Activated CD8-positive, alpha-beta T cell treated with anti-CD3 and anti-CD28 coated beads for 36 hours (primary cell): ENCODE measurements around the gene TMEM50A. TPM values are rescaled to one million over a fixed set of nuclear protein-coding genes. Genes with fewer than 3 reads are reported as not detected.
"Not testable (repeated sequence)": the region's sequence is repeated elsewhere in the genome, so short reads cannot be mapped to it uniquely, and the experiment has no call there.

Experiments
- ATAC-seq: fragments of 200-7000 bp; cut with Tn5 transposase; one replicate; pipeline ENCODE4 v1.10.0; 2021; ENCODE audit warnings: mild to moderate bottlenecking, moderate library complexity
- CTCF ChIA-PET: fragments of 350-600 bp; sonication (Branson Sonifier 250); formaldehyde crosslinking; loops from one replicate; lab custom pipeline; 2021; ENCODE audit warnings: antibody characterized with exemption; lab: Charles Lee
- POLR2A ChIA-PET: fragments of 350-600 bp; sonication (Branson Sonifier 250); formaldehyde crosslinking; loops from one replicate; lab custom pipeline; 2021; ENCODE audit warnings: antibody characterized with exemption; lab: Charles Lee
- DNase-seq: peaks from one replicate; pipeline ENCODE4 v3.0.0-alpha.2; 2020
- H3K27ac Mint-ChIP-seq: one replicate; pipeline ENCODE4 v1.8.0; 2021; ENCODE audit warnings: mild to moderate bottlenecking, mixed read lengths
- H3K27me3 Mint-ChIP-seq: one replicate; pipeline ENCODE4 v1.8.0; 2021; ENCODE audit warnings: mixed read lengths
- H3K36me3 Mint-ChIP-seq: one replicate; pipeline ENCODE4 v1.8.0; 2021; ENCODE audit warnings: low read depth, mixed read lengths
- H3K4me1 Mint-ChIP-seq: one replicate; pipeline ENCODE4 v1.8.0; 2021; ENCODE audit warnings: low read depth, mixed read lengths
- H3K4me3 Mint-ChIP-seq: one replicate; pipeline ENCODE4 v1.8.0; 2021; ENCODE audit warnings: mild to moderate bottlenecking, moderate library complexity, mixed read lengths
- H3K9me3 Mint-ChIP-seq: one replicate; pipeline ENCODE4 v1.8.0; 2021; ENCODE audit warnings: mixed read lengths
- intact Hi-C: fragments of 100-400 bp; cut with micrococcal nuclease; formaldehyde crosslinking; loops from one replicate; pipeline ENCODE4 v1.10.0; 2022
- total RNA-seq, 2 experiments: library from RNA; stranded (reverse); gene quantifications; one replicate each; pipeline ENCODE4 v1.2.3, GENCODE V29; 2021

Gene TMEM50A
- total RNA-seq, 2 experiments from 2014 or later, result 88.5 to 89.3 TPM

DNA sequence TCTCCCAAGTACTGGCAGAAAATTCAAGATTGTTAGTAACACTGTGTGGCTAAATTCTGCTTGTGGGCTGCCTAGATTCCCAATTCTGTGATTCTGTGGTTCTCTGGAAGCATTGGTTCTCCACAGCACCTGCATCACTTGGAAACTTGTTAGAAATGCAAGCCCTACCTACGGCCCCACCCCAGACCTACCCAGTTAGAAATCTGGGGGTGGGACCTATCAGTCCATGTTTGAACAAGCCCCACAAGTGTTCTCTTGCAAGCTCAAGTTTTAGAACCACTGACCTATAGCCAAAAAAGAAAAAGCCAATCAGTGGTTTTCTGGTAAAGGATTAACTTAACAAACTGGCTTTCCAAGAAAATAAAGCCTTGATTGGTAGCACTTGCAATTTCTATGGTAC lies 30.0 kb upstream of the TMEM50A start:
- CTCF ChIA-PET, DNase-seq, ATAC-seq, H3K4me3 Mint-ChIP-seq, H3K4me1 Mint-ChIP-seq, intact Hi-C loops, H3K9me3 Mint-ChIP-seq, POLR2A ChIA-PET, H3K27me3 Mint-ChIP-seq, H3K27ac Mint-ChIP-seq: not testable (repeated sequence)
- peaks cover 15% of the 10 kb centered on the region for H3K36me3 Mint-ChIP-seq

- ATAC-seq, H3K4me1 Mint-ChIP-seq, H3K9me3 Mint-ChIP-seq, POLR2A ChIA-PET, CTCF ChIA-PET, H3K27ac Mint-ChIP-seq, intact Hi-C loops, H3K4me3 Mint-ChIP-seq, DNase-seq, H3K27me3 Mint-ChIP-seq: not testable (repeated sequence)
- peaks cover 21% of the 10 kb centered on the region for H3K36me3 Mint-ChIP-seq
These were observed 29.0 kb upstream of the TMEM50A start for GRCh38 chr1:25309085-25309484.

DNA sequence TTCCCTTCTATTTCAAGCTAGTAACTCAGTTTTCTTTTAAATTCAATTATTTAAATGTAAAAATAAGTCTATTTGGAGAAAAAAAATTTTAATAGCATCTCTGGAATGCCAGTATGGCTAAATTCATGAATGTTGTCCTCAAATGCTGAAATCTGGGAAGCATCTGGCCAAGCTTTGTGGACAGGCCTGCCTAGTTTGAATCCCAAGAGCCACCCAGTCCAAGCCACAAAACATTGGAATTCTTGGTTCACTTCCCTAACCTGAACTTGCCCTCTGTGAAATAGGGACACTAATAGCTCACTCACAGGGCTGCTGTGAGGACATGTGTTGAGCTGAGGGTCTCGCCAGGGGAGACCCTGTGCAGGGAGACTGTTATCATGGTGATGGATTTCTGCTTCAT lies 28.6 kb upstream of the TMEM50A start:
- not testable (repeated sequence) for H3K27ac Mint-ChIP-seq

DNA sequence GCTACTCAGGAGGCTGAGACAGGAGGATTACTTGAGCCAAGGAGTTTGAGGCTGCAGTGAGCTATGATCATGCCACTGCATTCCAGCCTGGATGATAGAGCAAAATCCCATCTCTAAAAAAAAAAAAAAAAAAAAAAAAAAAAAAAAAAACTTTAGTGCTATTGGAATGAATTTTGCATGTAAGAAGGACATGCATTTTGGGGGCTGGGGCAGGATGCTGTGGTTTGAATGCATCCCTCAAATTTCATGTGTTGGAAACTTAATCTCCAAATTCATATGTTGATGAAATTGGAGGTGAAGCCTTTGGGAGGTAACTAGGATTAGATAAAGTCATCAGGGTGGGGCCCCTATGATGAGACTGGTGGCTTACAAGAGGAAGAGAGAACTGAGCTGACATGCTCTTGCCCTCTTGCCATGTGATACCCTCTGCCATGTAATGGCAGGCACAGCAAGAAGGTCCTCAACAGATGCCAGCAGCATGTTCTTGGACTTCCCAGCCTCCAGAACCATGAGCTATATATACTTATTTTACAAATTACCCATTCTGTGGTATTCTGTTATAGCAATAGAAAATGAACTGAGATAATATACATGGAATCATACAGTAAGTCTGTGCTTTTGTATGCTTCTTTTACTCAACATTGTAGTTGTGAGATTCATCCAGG lies 25.2 kb upstream of the TMEM50A start:
- H3K27me3 Mint-ChIP-seq, H3K4me3 Mint-ChIP-seq, H3K4me1 Mint-ChIP-seq, POLR2A ChIA-PET, H3K27ac Mint-ChIP-seq, H3K9me3 Mint-ChIP-seq, DNase-seq, ATAC-seq, intact Hi-C loops, CTCF ChIA-PET: not testable (repeated sequence)
- H3K36me3 Mint-ChIP-seq, result peaks cover 18% of the 10 kb centered on the region

More for the DNA sequence above, 28.6 kb upstream of the TMEM50A start:
- ATAC-seq, intact Hi-C loops, H3K4me1 Mint-ChIP-seq, CTCF ChIA-PET, H3K9me3 Mint-ChIP-seq, H3K27me3 Mint-ChIP-seq, DNase-seq, POLR2A ChIA-PET, H3K4me3 Mint-ChIP-seq: not testable (repeated sequence)
- H3K36me3 Mint-ChIP-seq, result peaks cover 25% of the 10 kb centered on the region

- intact Hi-C loops, H3K27ac Mint-ChIP-seq, H3K4me1 Mint-ChIP-seq, CTCF ChIA-PET, H3K36me3 Mint-ChIP-seq, ATAC-seq, H3K27me3 Mint-ChIP-seq, H3K4me3 Mint-ChIP-seq, POLR2A ChIA-PET, H3K9me3 Mint-ChIP-seq, DNase-seq: not testable (repeated sequence)
These were observed 17.7 kb upstream of the TMEM50A start for GRCh38 chr1:25320314-25320938.

GRCh38 chr1:25322127-25322526 lies 16.0 kb upstream of the TMEM50A start:
- intact Hi-C loops, H3K9me3 Mint-ChIP-seq, H3K4me3 Mint-ChIP-seq: not testable (repeated sequence)

DNA sequence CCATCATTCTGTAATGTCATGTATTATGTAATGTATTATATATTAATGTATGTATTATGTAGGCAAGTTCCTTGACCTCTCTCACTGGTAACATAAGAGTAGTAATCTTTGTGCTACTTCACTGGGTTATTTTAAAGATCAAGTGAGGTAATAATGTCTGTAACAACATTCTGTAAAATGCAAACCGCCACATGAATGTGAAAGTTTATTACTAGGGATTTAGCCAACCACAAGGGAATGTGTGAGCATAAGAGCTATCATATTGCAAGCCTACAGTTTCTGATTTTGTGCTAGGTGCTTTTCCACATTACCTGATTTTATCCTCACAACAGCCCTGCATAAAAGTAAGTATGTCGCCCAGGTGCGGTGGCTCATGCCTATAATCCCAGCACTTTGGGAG lies 13.7 kb upstream of the TMEM50A start:
- H3K27me3 Mint-ChIP-seq, intact Hi-C loops, CTCF ChIA-PET, H3K4me1 Mint-ChIP-seq, H3K4me3 Mint-ChIP-seq, DNase-seq, H3K27ac Mint-ChIP-seq, H3K9me3 Mint-ChIP-seq, H3K36me3 Mint-ChIP-seq, ATAC-seq, POLR2A ChIA-PET: not testable (repeated sequence)

More at GRCh38 chr1:25322127-25322526, 16.0 kb upstream of the TMEM50A start:
- CTCF ChIA-PET, H3K27me3 Mint-ChIP-seq, H3K4me1 Mint-ChIP-seq, ATAC-seq, H3K27ac Mint-ChIP-seq, POLR2A ChIA-PET, H3K36me3 Mint-ChIP-seq, DNase-seq: not testable (repeated sequence)

DNA sequence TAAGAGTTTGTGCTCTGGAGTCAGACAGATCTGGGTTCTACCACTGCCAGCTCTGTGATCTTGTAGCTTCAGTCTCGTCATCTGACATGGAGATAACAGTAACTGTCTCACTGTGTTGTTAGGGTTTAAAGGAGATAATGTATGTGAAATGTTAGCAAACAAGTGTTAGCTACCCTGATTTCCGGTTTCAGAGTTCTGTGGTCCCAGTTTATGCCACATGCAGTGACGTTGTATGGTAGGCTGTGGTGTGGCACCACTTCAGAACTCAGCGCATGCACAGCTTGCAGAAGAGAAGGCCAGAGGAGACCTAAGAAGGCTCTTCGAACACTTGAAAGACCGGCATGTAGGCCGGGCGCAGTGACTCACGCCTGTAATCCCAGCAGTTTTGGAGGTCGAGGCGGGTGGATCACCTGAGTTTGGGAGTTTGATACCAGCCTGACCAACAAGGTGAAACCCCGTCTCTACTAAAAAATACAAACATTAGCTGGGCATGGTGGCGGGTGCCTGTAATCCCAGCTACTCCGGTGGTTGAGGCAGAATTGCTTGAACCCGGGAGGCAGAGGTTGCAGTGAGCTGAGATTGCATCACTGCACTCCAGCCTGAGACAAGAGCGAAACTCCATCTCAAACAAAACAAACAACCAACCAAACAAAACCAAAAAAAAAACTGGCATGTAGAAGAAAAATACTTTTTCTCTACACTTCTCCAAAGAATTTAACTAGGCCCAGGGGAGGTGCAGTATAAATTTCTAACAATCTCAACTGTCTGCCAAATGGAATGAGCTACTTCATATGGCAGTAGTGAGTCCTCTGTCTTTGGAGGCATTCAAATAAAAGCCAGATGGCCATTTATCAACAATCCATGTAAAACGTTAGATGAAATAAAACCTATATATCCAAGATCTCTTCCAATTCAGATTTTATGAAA lies 10.0 kb upstream of the TMEM50A start:
- H3K27me3 Mint-ChIP-seq, POLR2A ChIA-PET, H3K36me3 Mint-ChIP-seq, H3K9me3 Mint-ChIP-seq, H3K4me3 Mint-ChIP-seq, CTCF ChIA-PET, intact Hi-C loops, DNase-seq, H3K27ac Mint-ChIP-seq: not testable (repeated sequence)
- H3K4me1 Mint-ChIP-seq, result peaks cover 19% of the 10 kb centered on the region
- ATAC-seq, result peak; percentile 81

DNA sequence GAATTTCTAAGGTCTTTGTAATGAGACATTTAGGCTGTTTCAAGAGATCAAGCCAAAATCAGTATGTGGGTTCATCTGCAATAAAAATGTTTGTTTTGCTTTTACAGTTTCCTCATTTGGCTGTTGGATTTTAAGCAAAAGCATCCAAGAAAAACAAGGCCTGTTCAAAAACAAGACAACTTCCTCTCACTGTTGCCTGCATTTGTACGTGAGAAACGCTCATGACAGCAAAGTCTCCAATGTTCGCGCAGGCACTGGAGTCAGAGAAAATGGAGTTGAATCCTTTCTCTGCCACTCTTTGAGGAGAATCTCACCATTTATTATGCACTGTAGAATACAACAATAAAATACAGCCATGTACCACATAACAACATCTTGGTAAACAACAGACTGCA lies 9.3 kb upstream of the TMEM50A start:
- H3K36me3 Mint-ChIP-seq, result peaks cover 16% of the 10 kb centered on the region
- H3K27ac Mint-ChIP-seq, POLR2A ChIA-PET, ATAC-seq, intact Hi-C loops, H3K9me3 Mint-ChIP-seq, CTCF ChIA-PET, H3K4me3 Mint-ChIP-seq, H3K27me3 Mint-ChIP-seq, DNase-seq: not testable (repeated sequence)
- peaks cover 25% of the 10 kb centered on the region for H3K4me1 Mint-ChIP-seq

GRCh38 chr1:25329336-25329735 lies 8.8 kb upstream of the TMEM50A start:
- DNase-seq, intact Hi-C loops, H3K9me3 Mint-ChIP-seq, POLR2A ChIA-PET, ATAC-seq, H3K27me3 Mint-ChIP-seq, H3K4me3 Mint-ChIP-seq: not testable (repeated sequence)
- H3K27ac Mint-ChIP-seq, result peak overlapping the region; percentile 70
- H3K36me3 Mint-ChIP-seq, result peaks cover 16% of the 10 kb centered on the region
- CTCF ChIA-PET, result interaction anchor here (0.9 kb wide), 1 partner anchor 89 kb away, joined by 3 read pairs; no protein-coding TSS in a partner anchor
- peaks cover 29% of the 10 kb centered on the region for H3K4me1 Mint-ChIP-seq

- CTCF ChIA-PET, result interaction anchor here (0.9 to 1.1 kb wide), 4 partner anchors 13 to 99 kb away, joined by 3 read pairs; no protein-coding TSS in a partner anchor
- DNase-seq (peak; percentile 28), ATAC-seq (peak; percentile 70)
- POLR2A ChIA-PET, H3K27me3 Mint-ChIP-seq, H3K9me3 Mint-ChIP-seq, intact Hi-C loops, H3K4me3 Mint-ChIP-seq: not testable (repeated sequence)
- H3K27ac Mint-ChIP-seq, result peak overlapping the region; percentile 70
- H3K4me1 Mint-ChIP-seq, result peaks cover 33% of the 10 kb centered on the region
- peaks cover 16% of the 10 kb centered on the region for H3K36me3 Mint-ChIP-seq
These were observed 8.2 kb upstream of the TMEM50A start for GRCh38 chr1:25329950-25330349.
